ENCODE data around the gene SYCE1. TPM values are rescaled to one million over a fixed set of nuclear protein-coding genes. Genes with fewer than 3 reads are reported as not detected.

SYCE1 gene
- total RNA-seq, 1 donor from 2014 or later = not detected

- TF ChIP-seq CTCF (IDR thresholded peaks at IDR 0.05; ENCODE audit: insufficient read depth, low read length, severe bottlenecking) = no peak
- FAIRE-seq (no peak), DNase-seq (ENCODE audit: low read depth) (no peak)
- Histone ChIP-seq H3K4me3 (ENCODE audit: low read depth, low read length) (no peak overlapping the region), H3K27me3 (ENCODE audit: control insufficient read depth, insufficient read depth, low read length) (no peaks in the 10 kb centered on the region), H3K36me3 (ENCODE audit: control insufficient read depth, insufficient read depth, low read length) (no peaks in the 10 kb centered on the region)
These were observed 55.7 kb downstream of the SYCE1 start for GRCh38 chr10:133509700-133510099.

Other genes with a start within 250 kb of the SYCE1 start
- gene CALY, start 228.7 kb downstream of the SYCE1 start, total RNA-seq = not detected in 2 replicates
- not detected in 2 replicates for gene PRAP1, start 218.2 kb downstream of the SYCE1 start, total RNA-seq
- 16.8 and 23.2 TPM in 2 replicates for gene FUOM, start 207.6 kb downstream of the SYCE1 start, total RNA-seq
- gene ECHS1, start 192.2 kb downstream of the SYCE1 start, total RNA-seq = 44.8 and 49.0 TPM in 2 replicates
- gene PAOX, start 186.3 kb downstream of the SYCE1 start, total RNA-seq = 5.0 and 9.6 TPM in 2 replicates
- gene MTG1, start 171.4 kb downstream of the SYCE1 start, total RNA-seq = 20.5 and 32.6 TPM in 2 replicates
- not detected in 2 replicates for gene SPRN, start 141.0 kb downstream of the SYCE1 start, total RNA-seq
- 1.0 and 1.1 TPM in 2 replicates for gene SCART1, start 111.6 kb downstream of the SYCE1 start, total RNA-seq
- under 0.01 and 0.26 TPM in 2 replicates for gene CYP2E1, start 38.2 kb downstream of the SYCE1 start, total RNA-seq
- not detected in 2 replicates for gene FRG2B, start 61.2 kb upstream of the SYCE1 start, total RNA-seq